DMS114 treated with DMSO at 0.1 percent for 48 hours (cell line): ENCODE measurements around the gene TRPT1.
"Not testable (repeated sequence)": the region's sequence is repeated elsewhere in the genome, so short reads cannot be mapped to it uniquely, and the experiment has no call there.

Experiments
- DNase-seq: peaks from one replicate; lab custom pipeline; 2025; ENCODE audit not compliant: unreplicated experiment; lab: John Stamatoyannopoulos, UW

TRPT1 gene

GRCh38 chr11:64258946-64259532 lies 33.1 kb upstream of the TRPT1 start:
- no peak for DNase-seq

- no peak for DNase-seq
Observed at GRCh38 chr11:64258356-64258755, 32.4 kb upstream of the TRPT1 start.

- DNase-seq: no peak
Observed at GRCh38 chr11:64256300-64256699, 30.3 kb upstream of the TRPT1 start.

GRCh38 chr11:64255135-64256128 lies 29.4 kb upstream of the TRPT1 start:
- DNase-seq: no peak

- no peak for DNase-seq
Observed at GRCh38 chr11:64254326-64254725, 28.3 kb upstream of the TRPT1 start.

GRCh38 chr11:64253481-64253880 lies 27.5 kb upstream of the TRPT1 start:
- no peak for DNase-seq

- DNase-seq: no peak
Observed at GRCh38 chr11:64253043-64253442, 27.1 kb upstream of the TRPT1 start.

- DNase-seq: no peak
Observed at GRCh38 chr11:64252003-64252872, 26.3 kb upstream of the TRPT1 start.

- no peak for DNase-seq
Observed at GRCh38 chr11:64251753-64252002, 25.7 kb upstream of the TRPT1 start.

- peak; percentile 39 for DNase-seq
Observed at GRCh38 chr11:64251016-64251752, 25.2 kb upstream of the TRPT1 start, which contains the start of gene PLCB3. Gene PLCB3 (plus strand): TSS chr11:64251530. CDS start chr11:64251650, 120 bp downstream.

GRCh38 chr11:64250415-64251015 lies 24.5 kb upstream of the TRPT1 start:
- DNase-seq: no peak

- no peak for DNase-seq
Observed at GRCh38 chr11:64249563-64250414, 23.8 kb upstream of the TRPT1 start.

GRCh38 chr11:64249038-64249437 lies 23.1 kb upstream of the TRPT1 start:
- no peak for DNase-seq

GRCh38 chr11:64248578-64248977 lies 22.6 kb upstream of the TRPT1 start:
- no peak for DNase-seq

- DNase-seq: no peak
Observed at GRCh38 chr11:64247729-64248531, 21.9 kb upstream of the TRPT1 start.

GRCh38 chr11:64246871-64247728 lies 21.1 kb upstream of the TRPT1 start, which contains the start of gene PPP1R14B:
Gene PPP1R14B (minus strand): TSS chr11:64246943. CDS start chr11:64246673, 270 bp downstream.
- peak; percentile 71 for DNase-seq

GRCh38 chr11:64246621-64246870 lies 20.6 kb upstream of the TRPT1 start:
- not testable (repeated sequence) for DNase-seq
